NCI-H2196 (cell line): Measurements from ENCODE around the gene PCDH19.

Experiments
- DNase-seq: peaks from one replicate; lab custom pipeline; 2025; ENCODE audit not compliant: unreplicated experiment; lab: John Stamatoyannopoulos, UW

Gene PCDH19

DNA sequence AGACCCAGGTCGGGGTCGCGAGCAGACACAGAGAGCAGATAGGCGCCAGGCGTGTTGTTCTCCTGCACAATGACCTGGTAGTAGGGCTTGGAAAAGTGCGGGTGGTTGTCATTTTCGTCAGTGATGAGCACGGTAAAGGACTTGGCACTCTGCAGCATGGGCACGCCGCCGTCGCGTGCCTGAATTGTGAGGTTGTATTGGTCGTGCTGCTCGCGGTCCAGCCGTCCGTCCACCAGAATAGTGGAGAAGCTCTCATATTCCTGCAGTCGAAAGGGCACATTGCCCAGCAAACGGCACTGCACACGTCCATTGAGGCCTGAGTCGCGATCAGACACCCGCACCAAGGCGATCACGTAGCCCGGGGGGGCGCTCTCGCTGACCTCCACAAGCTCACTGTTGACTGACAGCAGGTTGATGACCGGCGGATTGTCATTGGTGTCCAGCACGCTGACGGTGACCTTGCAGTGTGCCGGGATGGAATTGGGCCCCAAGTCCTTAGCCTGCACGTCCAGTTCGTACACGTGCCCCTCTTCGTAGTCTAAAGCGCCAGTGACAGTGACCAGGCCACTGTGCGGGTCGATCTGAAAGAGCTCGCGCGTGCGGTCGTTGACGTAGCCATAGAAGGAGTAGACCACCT, 2.8 kb downstream of the PCDH19 start:
- DNase-seq: no peak

DNA sequence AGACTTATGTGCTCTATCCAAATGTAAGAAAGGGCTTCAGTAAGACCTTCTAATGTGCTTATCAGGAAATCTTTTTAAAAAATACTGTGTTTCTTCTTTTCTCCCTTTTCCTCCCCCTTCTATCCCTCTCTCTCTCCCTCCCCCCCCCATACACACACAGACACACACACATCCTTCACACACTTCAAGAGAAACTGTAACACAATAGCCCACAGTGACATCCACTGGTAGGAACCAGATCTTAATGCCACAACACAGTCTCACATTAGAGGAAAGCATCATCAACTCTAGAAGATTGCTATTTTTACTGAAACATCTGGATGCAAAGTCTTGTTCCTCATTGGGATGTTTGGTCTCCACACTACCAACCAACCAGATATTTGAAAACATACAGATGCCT, 4.6 kb downstream of the PCDH19 start:
- no peak for DNase-seq

DNA sequence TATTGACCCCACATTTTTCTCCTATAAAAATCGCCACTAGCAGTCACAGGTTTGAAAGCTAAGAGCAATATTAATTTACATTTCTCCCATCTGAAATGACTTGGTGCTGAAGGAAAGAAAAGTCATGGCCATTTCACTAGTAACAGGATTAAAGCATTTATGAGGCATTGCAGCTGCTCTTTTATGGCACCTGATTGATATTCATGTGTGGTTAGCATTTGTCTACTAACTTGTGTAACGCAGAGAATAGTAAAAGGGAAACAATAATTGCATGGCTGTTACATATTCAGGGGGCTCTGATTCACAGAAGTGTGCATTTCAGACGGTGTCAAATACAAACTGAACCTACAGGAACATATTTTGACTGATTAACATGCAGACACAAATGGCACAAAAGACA, 5.2 kb downstream of the PCDH19 start:
- no peak for DNase-seq

DNA sequence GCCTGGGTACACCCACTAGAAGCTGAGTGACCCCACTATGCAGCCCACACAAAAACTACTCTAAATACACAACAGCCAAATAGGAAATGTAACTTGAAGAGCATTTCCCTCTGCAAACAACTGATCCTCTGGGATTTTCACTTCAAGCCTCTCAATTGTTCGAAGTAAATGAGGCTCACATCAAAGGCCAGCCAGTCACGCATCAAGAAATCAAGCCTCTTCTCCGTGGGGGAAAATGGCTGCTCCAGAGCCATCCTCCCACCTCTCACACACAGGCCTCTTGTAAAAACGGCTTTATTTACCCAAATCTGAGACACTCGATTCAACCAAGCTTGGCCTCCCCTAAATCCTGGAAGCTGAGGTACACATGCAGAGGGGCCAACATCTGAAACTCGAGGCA, 14.3 kb downstream of the PCDH19 start:
- DNase-seq: no peak

DNA sequence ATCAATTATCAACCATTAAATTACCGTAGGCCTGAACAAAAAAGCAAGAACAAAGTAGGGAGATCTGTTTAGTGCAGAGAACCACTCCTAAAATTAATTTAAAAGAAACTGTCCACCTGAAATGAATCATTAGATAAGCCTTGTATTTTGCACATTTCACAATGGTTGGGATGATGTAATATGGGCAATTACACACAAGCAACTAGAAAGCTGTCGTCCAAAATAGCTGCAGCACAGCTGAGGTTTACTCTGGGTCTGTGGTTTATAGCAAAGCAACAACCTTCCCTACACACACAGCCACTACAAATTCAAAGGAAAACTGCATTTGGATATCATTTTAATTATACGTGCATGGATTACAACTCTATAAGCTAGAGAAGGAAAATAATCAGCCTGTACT, 28.5 kb downstream of the PCDH19 start:
- DNase-seq: no peak

DNA sequence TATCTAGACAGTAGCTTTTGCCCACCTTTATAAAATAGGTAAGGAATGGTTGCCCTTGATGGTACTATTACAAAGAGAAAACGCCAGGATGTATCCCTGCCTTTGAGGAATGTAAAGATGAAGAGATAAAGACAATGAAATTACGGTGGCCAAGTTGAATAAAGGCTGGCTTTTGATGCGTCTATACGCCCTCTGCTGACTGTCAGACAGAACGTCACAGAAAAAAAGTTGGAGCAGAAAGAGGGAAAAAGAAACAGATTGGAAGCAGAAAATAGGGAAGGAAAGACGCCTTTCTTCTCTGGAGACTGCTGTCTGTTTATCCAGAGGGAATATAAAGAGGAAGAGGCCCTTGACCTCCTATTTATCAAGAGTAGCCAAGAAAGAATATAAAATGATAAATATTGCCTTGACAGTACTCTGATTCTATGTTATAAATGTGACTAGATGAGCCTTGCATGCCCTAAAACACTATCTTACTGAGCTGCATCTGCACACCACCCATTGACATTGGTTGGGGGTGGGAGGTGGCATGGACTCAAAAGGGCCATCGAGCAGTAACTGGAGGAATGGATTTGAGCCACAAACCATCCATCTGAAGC, 30.6 kb downstream of the PCDH19 start:
- DNase-seq: no peak

DNA sequence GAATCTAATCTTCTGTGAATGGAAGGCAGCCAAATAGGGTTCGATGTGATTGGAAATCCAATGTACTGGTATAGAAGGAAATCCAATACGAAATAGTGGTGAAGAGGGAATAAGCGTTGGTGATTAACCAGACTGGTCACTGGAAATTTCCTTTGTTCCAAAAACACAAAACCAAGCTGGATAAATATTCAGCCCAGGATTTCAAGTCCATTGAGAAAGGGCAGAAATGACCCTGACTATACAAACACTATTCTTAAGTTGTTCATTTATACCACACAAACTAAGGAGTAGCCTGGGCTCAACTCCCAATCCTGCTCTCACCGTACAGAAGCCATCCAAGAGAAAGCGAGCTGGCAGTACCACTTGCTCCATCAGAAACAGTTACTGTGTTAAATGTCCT, 32.2 kb downstream of the PCDH19 start:
- DNase-seq: no peak

DNA sequence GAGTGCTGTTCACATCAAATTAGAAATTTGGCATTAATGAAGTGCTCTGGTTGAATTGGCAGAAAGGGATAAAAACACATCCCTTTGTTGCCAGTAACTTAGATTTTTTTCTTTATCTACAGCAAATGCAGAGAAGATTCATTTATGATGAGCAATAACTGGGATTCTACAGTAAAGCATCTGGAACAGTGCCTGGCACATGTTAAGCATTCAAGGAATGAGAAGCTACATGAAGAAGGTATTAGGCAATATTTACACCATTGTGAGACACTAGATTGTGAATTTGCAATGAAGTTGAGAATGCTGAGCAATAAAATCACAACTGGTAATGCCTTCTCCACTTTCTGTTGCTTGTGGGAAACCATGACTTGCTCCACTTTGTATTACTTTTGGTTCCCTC, 33.5 kb downstream of the PCDH19 start:
- DNase-seq: no peak

DNA sequence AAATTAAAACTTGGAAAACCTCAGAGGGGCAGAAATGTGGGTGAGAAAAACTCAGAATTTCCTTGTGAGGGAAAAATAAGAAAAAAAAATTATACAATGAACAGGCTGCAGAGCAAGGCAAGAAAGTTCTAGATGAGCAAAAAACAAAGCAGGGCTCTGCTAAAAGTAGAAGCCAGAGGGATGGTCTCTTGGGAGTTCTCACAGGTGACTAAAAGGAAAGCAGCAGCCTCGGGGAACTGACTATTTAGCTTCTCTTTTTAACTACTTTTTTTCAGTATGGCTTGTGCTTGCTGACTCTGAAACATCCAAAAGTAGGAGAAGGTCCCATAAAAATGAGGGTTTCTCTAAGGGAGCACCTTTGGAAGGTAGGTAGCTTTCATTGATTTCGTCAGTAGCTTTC, 36.4 kb downstream of the PCDH19 start:
- DNase-seq: no peak

DNA sequence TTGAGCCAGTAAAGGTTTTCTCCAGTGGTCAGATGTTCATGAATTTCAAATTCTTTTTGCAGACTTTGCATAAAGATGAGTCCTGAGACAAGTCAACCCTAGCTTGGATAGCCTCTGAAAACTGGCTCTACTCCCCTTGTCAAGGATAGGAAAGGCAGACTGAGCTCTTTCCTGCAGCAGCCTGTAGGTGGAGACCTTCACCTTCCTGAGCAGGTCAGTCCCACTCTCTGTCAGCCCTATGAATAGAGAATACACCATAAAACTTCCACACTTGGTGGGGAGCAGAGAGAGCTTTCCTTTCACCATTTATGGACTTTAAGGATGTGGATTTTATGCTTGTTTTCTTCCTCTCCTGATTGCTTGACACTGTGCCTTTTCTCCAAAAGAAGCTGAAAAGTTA, 41.9 kb downstream of the PCDH19 start:
- DNase-seq: no peak

DNA sequence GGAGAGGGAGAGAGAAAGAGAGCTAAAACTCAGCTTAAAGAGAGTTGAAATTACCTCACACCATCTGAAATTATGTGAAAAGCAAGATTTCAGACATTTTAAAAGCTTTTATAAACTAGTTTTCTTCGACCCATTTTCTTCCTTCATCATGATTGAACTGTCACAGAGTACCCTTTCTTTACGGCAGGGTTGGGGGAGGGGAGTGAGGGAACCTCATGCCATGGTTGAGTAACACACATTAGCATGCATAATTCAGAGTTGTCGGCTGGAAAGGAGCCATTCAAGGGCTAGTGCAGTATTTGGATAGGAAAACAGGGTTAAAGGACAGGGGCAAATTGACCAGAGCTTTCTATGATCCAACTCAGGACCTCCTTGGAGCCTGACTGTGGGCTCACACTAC, 46.2 kb downstream of the PCDH19 start:
- DNase-seq: no peak

DNA sequence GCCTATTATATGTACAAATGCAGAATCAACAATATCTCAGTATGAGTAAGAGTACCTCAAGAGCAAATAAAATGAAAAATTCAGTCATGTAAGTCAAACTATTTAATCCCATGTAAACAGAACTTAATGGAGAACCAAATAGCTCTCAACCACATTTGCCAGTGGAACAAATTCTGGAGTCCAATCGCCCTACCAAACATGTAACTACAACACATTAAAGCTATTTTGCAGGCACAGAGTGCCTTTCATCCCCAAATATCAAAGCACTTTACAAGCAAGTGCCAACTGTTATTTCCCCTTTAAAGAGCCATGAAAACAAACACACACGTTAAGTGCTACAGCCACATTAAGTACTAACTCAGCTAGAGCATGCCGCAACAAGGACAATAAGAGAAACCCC, 51.3 kb downstream of the PCDH19 start:
- no peak for DNase-seq

DNA sequence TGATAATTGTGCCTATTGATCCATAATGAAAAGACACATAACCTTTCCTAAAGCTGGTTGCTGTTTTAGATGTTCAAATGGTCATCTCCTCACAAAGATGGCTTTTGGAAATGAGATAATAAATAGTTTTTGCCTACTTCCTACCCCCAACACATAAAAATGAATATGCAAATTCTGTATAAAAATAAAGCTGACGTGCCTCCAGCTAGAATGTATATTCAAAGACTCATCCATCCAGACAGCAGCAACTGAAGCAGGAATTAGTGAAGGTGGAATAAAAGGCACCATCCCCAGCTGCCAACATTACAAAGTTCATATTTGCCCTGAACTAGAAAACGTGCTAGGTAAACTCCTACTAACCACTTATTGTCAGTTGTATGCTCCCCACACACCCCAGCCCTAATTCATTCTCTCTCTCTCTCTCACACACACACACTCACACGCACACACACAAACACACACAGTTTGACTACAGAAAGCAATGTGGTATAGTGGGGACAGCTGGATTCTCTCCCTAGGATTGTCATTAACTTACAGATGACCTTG, 53.6 kb downstream of the PCDH19 start:
- no peak for DNase-seq

DNA sequence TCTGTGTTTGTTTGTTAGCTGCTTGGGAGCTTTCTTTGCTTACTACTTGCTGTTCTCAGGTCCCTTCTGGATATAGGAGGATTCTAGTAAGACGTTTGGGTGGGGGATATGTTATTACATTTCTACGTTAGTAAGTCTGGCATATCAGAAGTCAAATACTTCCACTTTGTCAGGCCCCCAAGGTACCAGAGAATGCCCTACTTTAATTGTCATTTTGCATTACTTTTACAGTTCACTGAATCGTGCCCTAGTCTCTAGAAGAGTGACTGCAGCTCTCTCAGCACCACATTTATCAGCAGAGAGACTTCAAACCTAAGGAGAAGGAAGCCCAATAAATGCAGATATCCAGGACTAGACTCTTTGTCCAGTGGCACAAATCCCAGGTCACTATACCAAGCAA, 54.4 kb downstream of the PCDH19 start:
- DNase-seq: no peak

DNA sequence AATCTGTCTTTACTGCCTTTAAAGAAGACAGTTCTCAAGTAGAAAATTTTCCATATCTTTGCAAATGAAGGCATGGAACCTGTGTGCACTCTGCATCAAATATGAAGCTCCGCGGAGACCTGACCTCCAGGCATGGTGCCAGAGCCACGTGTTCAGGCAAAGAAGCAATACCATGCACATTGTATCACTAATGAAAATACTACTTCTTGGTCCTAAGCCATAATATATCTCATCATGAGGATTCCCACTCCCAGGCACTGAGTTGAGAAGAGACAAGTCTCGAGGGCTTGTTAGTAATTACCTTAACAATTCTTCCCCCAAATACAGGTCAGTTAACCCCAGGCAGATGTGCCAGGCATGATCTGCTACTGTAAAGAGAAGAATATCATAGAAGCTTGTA, 56.7 kb downstream of the PCDH19 start:
- no peak for DNase-seq

DNA sequence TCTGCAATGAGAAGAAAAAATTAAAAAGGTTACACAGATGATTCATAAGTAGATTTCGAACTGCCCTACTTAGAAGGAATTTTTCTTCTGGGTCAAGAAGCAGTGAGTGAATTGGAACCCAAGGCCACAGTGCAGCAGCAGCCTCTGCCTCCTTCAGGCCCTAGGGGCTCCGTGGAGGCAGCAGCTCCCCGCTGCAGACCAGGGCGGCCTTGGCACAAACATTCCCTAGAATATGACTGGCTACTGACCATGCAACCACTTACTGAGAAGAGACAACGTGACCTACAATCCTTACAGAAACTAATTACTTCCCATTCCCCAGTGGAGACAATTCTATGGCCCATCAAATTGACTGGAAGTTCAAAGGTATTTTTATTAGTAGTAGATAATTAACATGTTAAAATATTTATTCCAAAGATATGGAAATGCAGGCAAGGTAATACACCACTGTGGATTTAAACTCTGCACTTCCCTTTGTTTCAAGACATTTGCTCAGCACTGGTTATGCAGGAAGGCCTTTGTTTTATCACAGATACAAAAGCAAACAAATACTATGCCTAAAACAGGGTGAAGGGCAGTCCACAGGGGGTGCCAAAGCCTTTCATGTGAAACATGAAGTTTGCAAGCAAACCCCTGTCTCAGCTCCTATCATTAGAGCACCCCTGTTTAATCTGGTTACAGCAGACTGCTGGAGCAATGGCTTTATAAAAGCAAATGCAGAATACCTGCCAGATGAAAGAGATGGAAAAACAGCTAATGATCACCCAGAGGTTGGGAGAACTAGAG, 59.2 kb downstream of the PCDH19 start:
- no peak for DNase-seq

DNA sequence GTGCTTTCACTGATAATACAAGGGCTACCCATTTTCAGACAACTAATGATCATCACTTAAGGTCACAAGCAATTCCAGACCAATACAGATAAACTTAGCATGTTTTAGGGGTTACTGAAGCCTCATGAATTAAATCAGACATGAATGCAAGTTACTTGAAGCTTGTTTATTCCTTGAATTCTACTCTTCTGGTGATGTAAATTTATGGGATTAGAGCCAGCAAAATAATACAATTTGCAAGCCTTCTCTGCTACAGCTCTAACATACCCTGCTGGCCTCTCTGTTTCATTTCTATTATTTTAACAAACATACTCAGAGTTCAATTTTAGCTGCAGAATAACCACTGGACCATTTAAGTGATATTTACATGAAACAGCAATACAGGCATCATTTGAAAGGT, 60.7 kb downstream of the PCDH19 start:
- DNase-seq: no peak

DNA sequence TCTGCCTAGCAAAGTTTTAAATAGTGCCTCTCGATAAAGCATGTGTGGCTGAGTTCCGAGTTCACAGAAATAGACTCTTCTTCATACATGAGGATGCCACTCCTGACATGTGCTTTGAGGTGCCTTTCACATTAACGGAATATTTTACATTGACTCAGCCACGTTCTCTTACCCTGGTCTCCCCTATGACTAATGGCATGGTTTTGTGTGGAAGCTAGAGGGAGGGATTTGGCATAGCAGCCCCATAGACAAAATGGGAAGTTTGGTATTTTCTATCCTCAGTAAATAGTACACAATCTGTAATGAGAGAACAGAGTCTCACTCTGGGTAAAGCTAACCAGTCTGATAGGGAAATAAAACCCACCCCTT, 68.9 kb downstream of the PCDH19 start:
- DNase-seq: no peak

DNA sequence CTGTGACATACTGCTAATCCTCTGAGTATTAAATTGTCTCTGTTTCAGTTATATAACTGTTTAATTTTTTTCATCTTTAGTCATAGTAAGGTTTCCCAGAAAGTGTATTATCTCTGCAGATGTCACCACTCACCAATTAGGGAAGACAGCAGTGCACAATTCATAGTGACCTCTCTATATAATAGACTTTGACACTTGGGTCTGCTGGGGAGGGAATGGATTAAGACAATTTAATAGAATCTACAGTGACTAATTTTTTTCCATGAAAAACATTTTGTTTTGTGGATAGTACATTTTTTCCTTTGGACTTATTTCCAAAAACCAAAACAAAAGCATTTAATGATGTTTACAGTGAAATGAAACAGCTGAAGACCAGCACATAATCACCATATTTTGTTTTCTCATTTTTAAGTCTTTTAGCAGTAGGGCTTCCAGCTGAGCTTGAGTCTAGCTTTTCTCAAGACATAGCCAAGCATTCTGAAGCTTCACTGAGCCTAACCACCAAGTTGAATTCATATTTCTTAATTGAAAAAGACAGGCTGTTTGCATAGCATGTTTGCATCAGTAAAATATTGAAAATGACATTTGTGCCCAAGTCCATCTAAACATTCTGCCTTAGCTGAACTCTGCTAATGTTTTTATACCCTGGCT, 69.5 kb downstream of the PCDH19 start:
- DNase-seq: no peak

DNA sequence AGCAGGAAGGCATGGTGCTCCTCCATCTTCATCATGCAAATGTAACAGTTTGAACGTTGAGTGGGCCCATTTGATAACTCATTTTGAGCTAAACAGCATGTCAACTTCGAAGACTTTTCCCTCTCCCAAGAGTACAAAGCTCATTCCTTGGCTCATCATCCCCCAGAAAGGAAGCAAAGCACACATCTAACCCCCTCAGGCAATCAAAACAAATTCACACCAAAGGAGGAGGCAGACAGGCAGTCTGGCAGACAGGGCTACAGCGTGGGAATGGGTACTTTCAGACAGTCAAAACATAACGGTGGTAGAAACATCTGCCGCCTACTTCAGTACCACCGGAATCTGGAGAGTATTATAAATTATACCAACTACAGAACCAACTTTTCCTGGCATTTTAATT, 81.7 kb downstream of the PCDH19 start:
- DNase-seq: no peak

DNA sequence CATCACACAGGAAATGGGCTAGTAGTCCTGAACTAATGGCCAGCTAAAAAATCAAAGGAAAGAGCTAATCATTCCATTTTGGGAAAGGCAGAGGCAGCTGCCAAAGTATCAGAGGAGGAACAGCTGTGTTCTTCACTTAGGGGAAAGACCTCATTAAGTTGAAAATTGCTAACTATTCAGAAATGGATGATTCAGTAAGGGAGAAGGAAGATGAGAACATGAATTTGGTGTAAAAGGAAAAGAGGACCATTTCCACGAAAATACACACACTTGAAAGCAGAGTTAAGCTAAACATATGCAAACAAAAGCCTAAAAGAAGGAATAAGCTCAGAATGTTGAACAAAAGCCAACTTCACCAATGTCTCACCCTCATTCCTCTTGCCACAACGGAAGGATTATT, 90.4 kb downstream of the PCDH19 start:
- no peak for DNase-seq

DNA sequence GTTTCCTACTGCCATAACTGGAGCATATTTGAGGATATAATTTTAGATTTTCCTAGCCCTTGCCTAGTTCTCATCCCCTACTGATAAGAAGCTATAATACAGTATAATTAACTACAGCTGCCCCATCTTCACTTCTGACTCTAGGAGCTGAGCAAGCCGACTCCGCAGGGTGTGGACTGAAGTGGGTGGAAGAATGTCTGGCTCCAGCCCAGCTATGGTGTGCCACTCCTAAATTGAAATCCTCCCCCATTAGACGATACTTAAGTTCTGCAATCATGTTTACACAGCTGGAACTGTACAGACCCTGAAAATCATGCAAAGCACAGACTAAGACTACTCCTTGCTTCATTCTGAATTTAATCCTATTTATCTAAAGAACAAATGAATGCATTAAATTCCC, 93.1 kb downstream of the PCDH19 start:
- DNase-seq: no peak
